ENCODE data around the gene WNT7A.

WNT7A gene

DNA sequence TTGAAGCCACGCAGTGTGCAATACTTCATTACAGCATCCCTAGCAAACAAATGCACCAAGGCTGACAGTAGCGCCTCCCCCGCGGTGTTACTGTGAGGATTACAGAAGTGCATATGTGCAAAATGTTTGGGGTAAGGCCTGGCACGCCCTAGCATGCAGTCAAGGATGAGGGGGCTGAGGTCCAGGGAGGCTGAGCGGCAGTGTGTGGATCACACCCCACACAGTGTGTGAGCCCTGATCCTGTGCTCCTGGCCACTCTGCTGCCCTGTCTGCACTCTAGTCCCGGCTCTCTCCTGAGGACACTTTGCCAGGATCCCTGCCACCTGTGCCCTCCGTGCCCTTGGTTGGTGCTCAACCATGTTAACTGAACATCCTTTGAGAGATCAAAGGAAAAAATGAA lies 71.3 kb downstream of the WNT7A start:
- TF ChIP-seq, protein P1, sequence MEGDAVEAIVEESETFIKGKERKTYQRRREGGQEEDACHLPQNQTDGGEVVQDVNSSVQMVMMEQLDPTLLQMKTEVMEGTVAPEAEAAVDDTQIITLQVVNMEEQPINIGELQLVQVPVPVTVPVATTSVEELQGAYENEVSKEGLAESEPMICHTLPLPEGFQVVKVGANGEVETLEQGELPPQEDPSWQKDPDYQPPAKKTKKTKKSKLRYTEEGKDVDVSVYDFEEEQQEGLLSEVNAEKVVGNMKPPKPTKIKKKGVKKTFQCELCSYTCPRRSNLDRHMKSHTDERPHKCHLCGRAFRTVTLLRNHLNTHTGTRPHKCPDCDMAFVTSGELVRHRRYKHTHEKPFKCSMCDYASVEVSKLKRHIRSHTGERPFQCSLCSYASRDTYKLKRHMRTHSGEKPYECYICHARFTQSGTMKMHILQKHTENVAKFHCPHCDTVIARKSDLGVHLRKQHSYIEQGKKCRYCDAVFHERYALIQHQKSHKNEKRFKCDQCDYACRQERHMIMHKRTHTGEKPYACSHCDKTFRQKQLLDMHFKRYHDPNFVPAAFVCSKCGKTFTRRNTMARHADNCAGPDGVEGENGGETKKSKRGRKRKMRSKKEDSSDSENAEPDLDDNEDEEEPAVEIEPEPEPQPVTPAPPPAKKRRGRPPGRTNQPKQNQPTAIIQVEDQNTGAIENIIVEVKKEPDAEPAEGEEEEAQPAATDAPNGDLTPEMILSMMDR (IDR thresholded peaks at IDR 0.05; ENCODE audit: low read length) = no peak
- no peak for TF ChIP-seq EZH2 (IDR thresholded peaks at IDR 0.05; ENCODE audit: borderline replicate concordance, low read length)
- no peaks in the 10 kb centered on the region for H3K9me2 ChIP-seq (ENCODE audit: low read depth, low read length)

DNA sequence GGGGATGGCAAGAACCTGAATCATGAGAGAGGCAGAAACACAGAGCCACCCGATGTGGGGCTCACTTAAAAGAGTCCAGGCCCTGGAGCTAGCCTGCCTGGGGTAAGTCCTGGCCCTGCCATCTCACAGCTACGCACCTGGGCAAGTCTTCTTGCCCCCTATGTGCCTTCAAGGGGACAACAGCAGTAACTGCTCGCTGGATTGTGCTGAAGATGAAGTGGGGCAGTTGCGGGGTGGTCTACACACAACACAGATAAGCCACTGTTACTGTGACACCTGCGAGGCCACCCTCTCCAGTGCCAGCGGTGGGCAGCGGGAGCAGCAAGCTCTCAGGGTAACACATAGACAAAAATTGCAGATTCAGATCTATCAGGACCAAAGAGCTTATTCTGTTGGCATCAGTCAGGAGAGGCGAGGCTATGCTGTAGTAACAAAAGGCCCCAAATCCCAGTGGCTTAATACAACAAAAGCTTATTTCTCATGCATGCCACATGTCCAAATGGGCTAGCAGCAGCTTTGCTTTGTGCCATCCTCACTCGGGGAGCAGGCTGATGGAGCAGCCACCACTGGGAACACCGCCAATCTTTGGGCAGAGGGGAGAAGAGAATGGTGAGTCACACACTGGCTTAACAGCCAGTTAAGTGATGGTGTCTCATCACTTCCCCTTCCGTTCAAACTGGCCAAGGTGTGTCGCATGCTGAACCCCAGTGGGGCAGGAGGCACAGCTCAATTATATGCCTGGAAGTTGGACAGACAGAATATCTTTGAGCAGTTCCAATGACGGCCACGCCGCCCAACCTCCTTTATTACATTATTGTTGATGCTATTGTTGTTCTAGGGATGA lies 78.3 kb downstream of the WNT7A start:
- H3K36me3 ChIP-seq (ENCODE audit: insufficient read depth, low read length) = no peaks in the 10 kb centered on the region
- no peak overlapping the region for H3K4me2 ChIP-seq (ENCODE audit: low read length)
- no peak for TF ChIP-seq EZH2 (IDR thresholded peaks at IDR 0.05; ENCODE audit: borderline replicate concordance, low read length)
- TF ChIP-seq, protein P1 (IDR thresholded peaks at IDR 0.05; ENCODE audit: low read length) = no peak

More for the DNA sequence above, 71.3 kb downstream of the WNT7A start:
- H3K36me3 ChIP-seq (ENCODE audit: insufficient read depth, low read length) = no peaks in the 10 kb centered on the region
- no peak overlapping the region for H2AFZ ChIP-seq (ENCODE audit: low read length)
- no peaks in the 10 kb centered on the region for H3F3A ChIP-seq (ENCODE audit: insufficient read depth, low read length)
- H4K20me1 ChIP-seq (ENCODE audit: insufficient read depth, low read length) = no peaks in the 10 kb centered on the region
- no peak overlapping the region for H3K4me3 ChIP-seq (ENCODE audit: low read depth, low read length, poor library complexity, severe bottlenecking)
- no peaks in the 10 kb centered on the region for H3K79me2 ChIP-seq (ENCODE audit: insufficient read depth, low read length)
- no peak overlapping the region for H3K9ac ChIP-seq (ENCODE audit: low read length)
- H3K27me3 ChIP-seq (ENCODE audit: insufficient read depth, low read length) = no peaks in the 10 kb centered on the region
- H3K27ac ChIP-seq (ENCODE audit: low read depth, low read length, poor library complexity, severe bottlenecking) = no peak overlapping the region
- no peaks in the 10 kb centered on the region for H3K4me1 ChIP-seq (ENCODE audit: insufficient read depth, low read length, severe bottlenecking)
- H3K9me3 ChIP-seq (ENCODE audit: low read length) = no peaks in the 10 kb centered on the region
- no peak overlapping the region for H3K4me2 ChIP-seq (ENCODE audit: low read length)

DNA sequence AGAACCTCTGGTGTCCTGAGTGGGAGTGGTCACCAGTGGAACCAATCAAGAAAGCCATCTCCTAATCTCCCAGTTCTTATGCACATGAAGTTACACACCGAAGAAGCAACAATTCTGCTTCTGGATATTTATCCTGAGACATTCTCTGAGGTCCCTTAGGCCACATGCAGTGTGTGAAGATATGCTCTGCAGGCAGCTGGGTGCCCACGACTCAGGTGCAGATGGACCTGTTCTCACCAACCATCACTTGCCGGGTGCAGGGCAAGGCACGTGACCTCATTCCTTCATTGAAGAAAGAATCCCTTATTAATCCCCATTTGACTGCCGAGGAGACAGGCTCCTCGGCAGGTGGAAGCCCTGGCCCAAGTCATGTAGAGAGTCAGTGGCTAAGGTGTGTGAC lies 79.8 kb downstream of the WNT7A start:
- Histone ChIP-seq H3K9ac (ENCODE audit: low read length) (no peak overlapping the region), H3K27ac (ENCODE audit: low read depth, low read length, poor library complexity, severe bottlenecking) (no peak overlapping the region), H3F3A (ENCODE audit: insufficient read depth, low read length) (no peaks in the 10 kb centered on the region), H3K9me2 (ENCODE audit: low read depth, low read length) (no peaks in the 10 kb centered on the region), H3K4me2 (ENCODE audit: low read length) (no peak overlapping the region), H2AFZ (ENCODE audit: low read length) (no peak overlapping the region), H3K4me3 (ENCODE audit: low read depth, low read length, poor library complexity, severe bottlenecking) (no peak overlapping the region), H3K36me3 (ENCODE audit: insufficient read depth, low read length) (no peaks in the 10 kb centered on the region), H3K79me2 (ENCODE audit: insufficient read depth, low read length) (no peaks in the 10 kb centered on the region), H3K9me3 (ENCODE audit: low read length) (no peaks in the 10 kb centered on the region), H3K27me3 (ENCODE audit: insufficient read depth, low read length) (no peaks in the 10 kb centered on the region), H3K4me1 (ENCODE audit: insufficient read depth, low read length, severe bottlenecking) (no peaks in the 10 kb centered on the region), H4K20me1 (ENCODE audit: insufficient read depth, low read length) (no peaks in the 10 kb centered on the region)
- TF ChIP-seq, protein P1 (IDR thresholded peaks at IDR 0.05; ENCODE audit: low read length) = no peak
- TF ChIP-seq EZH2 (IDR thresholded peaks at IDR 0.05; ENCODE audit: borderline replicate concordance, low read length) = no peak

More for the DNA sequence above, 78.3 kb downstream of the WNT7A start:
- no peaks in the 10 kb centered on the region for H3K9me2 ChIP-seq (ENCODE audit: low read depth, low read length)
- no peaks in the 10 kb centered on the region for H3K9me3 ChIP-seq (ENCODE audit: low read length)
- no peak overlapping the region for H3K4me3 ChIP-seq (ENCODE audit: low read depth, low read length, poor library complexity, severe bottlenecking)
- H2AFZ ChIP-seq (ENCODE audit: low read length) = no peak overlapping the region
- no peaks in the 10 kb centered on the region for H3K27me3 ChIP-seq (ENCODE audit: insufficient read depth, low read length)
- H3F3A ChIP-seq (ENCODE audit: insufficient read depth, low read length) = no peaks in the 10 kb centered on the region
- no peak overlapping the region for H3K9ac ChIP-seq (ENCODE audit: low read length)
- H3K27ac ChIP-seq (ENCODE audit: low read depth, low read length, poor library complexity, severe bottlenecking) = no peak overlapping the region
- H3K4me1 ChIP-seq (ENCODE audit: insufficient read depth, low read length, severe bottlenecking) = no peaks in the 10 kb centered on the region
- H4K20me1 ChIP-seq (ENCODE audit: insufficient read depth, low read length) = no peaks in the 10 kb centered on the region
- no peaks in the 10 kb centered on the region for H3K79me2 ChIP-seq (ENCODE audit: insufficient read depth, low read length)

Measured in OCI-LY1 (cell line).